OCI-LY7 (cell line): ENCODE measurements around the gene PFKL. TPM values are rescaled to one million over a fixed set of nuclear protein-coding genes. Genes with fewer than 3 reads are reported as not detected.

Source experiments
- BruUV-seq: library from RNA; stranded (reverse); fragments of 400-500 nt; replicated peaks from 2 replicates; lab custom pipeline; 2021; lab: Mats Ljungman, UMichigan
- CTCF ChIA-PET: fragments of 300-600 bp; sonication (Branson Sonifier 250); formaldehyde crosslinking; loops from one replicate; lab custom pipeline; 2022; ENCODE audit warnings: antibody characterized with exemption; ENCODE audit not compliant: unreplicated experiment; lab: Charles Lee
- POLR2A ChIA-PET: fragments of 300-600 bp; sonication (Branson Sonifier 250); formaldehyde crosslinking; loops from one replicate; lab custom pipeline; 2022; ENCODE audit warnings: antibody characterized with exemption; lab: Charles Lee
- DNase-seq: peaks from one replicate; pipeline ENCODE4 v3.0.0-alpha.2; 2015; ENCODE audit warnings: low spot score
- H2AFZ ChIP-seq: fragments of 200-600 bp; sonication (generic), shearing (Covaris generic); 2 replicates; pipeline ENCODE4 v1.6.1; 2014; ENCODE audit warnings: mild to moderate bottlenecking, antibody characterized with exemption, low read length, moderate library complexity
- H3K27ac ChIP-seq: fragments of 200-600 bp; sonication (generic); 2 replicates; pipeline ENCODE4 v1.5.1; 2014; ENCODE audit warnings: mixed run types, low read depth, mild to moderate bottlenecking, moderate library complexity, low read length, inconsistent platforms; ENCODE audit not compliant: poor library complexity, severe bottlenecking
- H3K36me3 ChIP-seq: fragments of 200-600 bp; sonication (generic); 2 replicates; pipeline ENCODE4 v1.6.1; 2014; ENCODE audit warnings: mild to moderate bottlenecking, antibody characterized with exemption, low read length, moderate library complexity, mixed read lengths; ENCODE audit not compliant: insufficient read depth
- H3K4me1 ChIP-seq: fragments of 200-600 bp; sonication (generic); 2 replicates; pipeline ENCODE4 v1.5.1; 2014; ENCODE audit warnings: mild to moderate bottlenecking, low read length; ENCODE audit not compliant: insufficient read depth, poor library complexity, severe bottlenecking
- H3K4me2 ChIP-seq: fragments of 200-600 bp; sonication (generic); 2 replicates; pipeline ENCODE4 v1.6.1; 2014; ENCODE audit warnings: mild to moderate bottlenecking, low read length
- H3K4me3 ChIP-seq: fragments of 200-600 bp; sonication (generic); 2 replicates; pipeline ENCODE4 v1.5.1; 2014; ENCODE audit warnings: mild to moderate bottlenecking, low read depth, low read length; ENCODE audit not compliant: poor library complexity, severe bottlenecking
- H3K79me2 ChIP-seq: fragments of 200-600 bp; sonication (generic); 2 replicates; pipeline ENCODE4 v1.6.1; 2016; ENCODE audit warnings: low read depth, mild to moderate bottlenecking, low read length, moderate library complexity, mixed read lengths; ENCODE audit not compliant: insufficient read depth
- H3K9me2 ChIP-seq: fragments of 200-600 bp; sonication (generic); 2 replicates; pipeline ENCODE4 v1.6.1; 2016; ENCODE audit warnings: mild to moderate bottlenecking, low read length, mixed read lengths; ENCODE audit not compliant: insufficient read depth
- H3K9me3 ChIP-seq: fragments of 200-600 bp; sonication (generic); 2 replicates; pipeline ENCODE4 v1.6.1; 2014; ENCODE audit warnings: mild to moderate bottlenecking, mixed run types, low read length, mixed read lengths
- H4K20me1 ChIP-seq: fragments of 200-600 bp; sonication (generic); 2 replicates; pipeline ENCODE4 v1.6.1; 2014; ENCODE audit warnings: mild to moderate bottlenecking, antibody characterized with exemption, low read length, moderate library complexity, mixed read lengths; ENCODE audit not compliant: insufficient read depth
- CTCF ChIP-seq: fragments of 200-600 bp; sonication (generic); conservative IDR thresholded peaks from 2 replicates; pipeline ENCODE4 v1.5.1; 2014; ENCODE audit warnings: mild to moderate bottlenecking, antibody characterized with exemption, low read length, moderate library complexity, mixed read lengths
- EZH2phosphoT487 ChIP-seq: fragments of 200-600 bp; sonication (generic); IDR thresholded peaks from 2 replicates; pipeline ENCODE4 v1.6.1; 2018; ENCODE audit warnings: low read depth, borderline replicate concordance, mild to moderate bottlenecking, mixed run types, antibody characterized with exemption, low read length, moderate library complexity, mixed read lengths
- intact Hi-C: fragments of 100-400 bp; cut with micrococcal nuclease; formaldehyde crosslinking; loops from one replicate; pipeline ENCODE4 v1.10.0; 2022; ENCODE audit not compliant: unreplicated experiment
- total RNA-seq, 2 experiments: library from RNA; depleted of rRNA in 1 of 2; stranded (reverse); fragments of >200 nt in 1 of 2; shearing (Covaris generic) in 1 of 2; gene quantifications; 2 replicates each; pipeline ENCODE4 v1.2.3, GENCODE V29; 2014 to 2022

The PFKL gene
- total RNA-seq, 2 experiments from 2014 or later: 102 to 128 TPM

- no peaks in the 10 kb centered on the region for H3K9me2 ChIP-seq
- no peaks in the 10 kb centered on the region for H3K9me3 ChIP-seq
- intact Hi-C loops: no loop called here
- no peaks in the 10 kb centered on the region for H3K79me2 ChIP-seq
- TF ChIP-seq EZH2phosphoT487: no peak
- no peak for TF ChIP-seq CTCF
- no peak overlapping the region for H3K27ac ChIP-seq
- no peaks in the 10 kb centered on the region for H3K4me1 ChIP-seq
- no peak for DNase-seq
- no peak overlapping the region for H3K4me2 ChIP-seq
- H4K20me1 ChIP-seq: no peaks in the 10 kb centered on the region
- H3K4me3 ChIP-seq: no peak overlapping the region
- POLR2A ChIA-PET: no interaction called here
- CTCF ChIA-PET: no interaction called here
- no TSS peak for BruUV-seq
- H3K36me3 ChIP-seq: peaks cover 25% of the 10 kb centered on the region; the same call in 1 of the 2 replicates
- H2AFZ ChIP-seq: no peak overlapping the region
Measured at GRCh38 chr21:44328242-44328895, 28.5 kb downstream of the PFKL start.

GRCh38 chr21:44329086-44329889 is 29.4 kb downstream of the PFKL start:
- H3K4me2 ChIP-seq: no peak overlapping the region
- H3K4me3 ChIP-seq: no peak overlapping the region
- DNase-seq: no peak
- peaks cover 17% of the 10 kb centered on the region; the same call in 1 of the 2 replicates for H3K36me3 ChIP-seq
- no peaks in the 10 kb centered on the region for H3K4me1 ChIP-seq
- H3K27ac ChIP-seq: no peak overlapping the region
- H3K79me2 ChIP-seq: no peaks in the 10 kb centered on the region
- TF ChIP-seq CTCF: no peak
- TF ChIP-seq EZH2phosphoT487: no peak
- no peaks in the 10 kb centered on the region for H3K9me2 ChIP-seq
- H4K20me1 ChIP-seq: no peaks in the 10 kb centered on the region
- CTCF ChIA-PET: no interaction called here
- H2AFZ ChIP-seq: no peak overlapping the region
- BruUV-seq: no TSS peak
- intact Hi-C loops: no loop called here
- POLR2A ChIA-PET: no interaction called here
- H3K9me3 ChIP-seq: no peaks in the 10 kb centered on the region
